Spinal cord (tissue), 10 donors: ENCODE measurements around the gene PDE7B. TPM values are rescaled to one million over a fixed set of nuclear protein-coding genes. Genes with fewer than 3 reads are reported as not detected.
"Not testable (repeated sequence)": the region's sequence is repeated elsewhere in the genome, so short reads cannot be mapped to it uniquely, and the experiment has no call there.

ENCODE experiments used
- DNase-seq, 6 donors: peaks; one replicate each; pipeline versions ENCODE4 v3.0.0 to v3.0.0-alpha.2; 2013 to 2015; ENCODE audit warnings: low spot score in 6 of 6, low read depth in 4 of 6
- H3K27ac ChIP-seq: one replicate; pipeline ENCODE4 v1.5.1; 2013; ENCODE audit warnings: low read depth, low read length, control low read depth
- H3K27me3 ChIP-seq: one replicate; pipeline ENCODE4 v1.6.1; 2013; ENCODE audit warnings: low read length; ENCODE audit not compliant: control insufficient read depth, insufficient read depth
- H3K36me3 ChIP-seq: one replicate; pipeline ENCODE4 v1.6.1; 2013; ENCODE audit warnings: low read length; ENCODE audit not compliant: control insufficient read depth, insufficient read depth
- H3K4me1 ChIP-seq: one replicate; pipeline ENCODE4 v1.6.1; 2013; ENCODE audit warnings: low read length; ENCODE audit not compliant: control insufficient read depth, insufficient read depth
- H3K4me3 ChIP-seq: one replicate; pipeline ENCODE4 v1.5.1; 2013; ENCODE audit warnings: low read depth, low read length, control low read depth
- H3K9me3 ChIP-seq: one replicate; pipeline ENCODE4 v1.6.1; 2013; ENCODE audit warnings: low read length; ENCODE audit not compliant: control insufficient read depth, insufficient read depth
- WGBS: methylation state at CpG from one replicate; pipeline ENCODE4 v1.1.5; 2013; ENCODE audit warnings: missing lambda C conversion rate; ENCODE audit not compliant: insufficient coverage; 5-methylcytosine and 5-hydroxymethylcytosine counted together
- polyA plus RNA-seq, 2 donors: library from polyadenylated mRNA; unstranded; fragments of 120-200 nt; gene quantifications; one replicate each; pipeline ENCODE4 v1.2.1, GENCODE V29; 2013; ENCODE audit not compliant: insufficient read length in 2 of 2
- total RNA-seq, 2 donors: library from RNA; depleted of rRNA in 1 of 2; stranded (reverse); fragments of 120-200 nt in 1 of 2; fragments of >200 nt in 1 of 2; gene quantifications; one replicate each; pipeline versions ENCODE4 v1.2.3 to v1.2.4, GENCODE V29; 2013 to 2014
- donor health status: healthy.

The PDE7B gene
- total and polyA plus RNA-seq, 4 donors: 7.8 to 19.7 (median 12.4) TPM

DNA sequence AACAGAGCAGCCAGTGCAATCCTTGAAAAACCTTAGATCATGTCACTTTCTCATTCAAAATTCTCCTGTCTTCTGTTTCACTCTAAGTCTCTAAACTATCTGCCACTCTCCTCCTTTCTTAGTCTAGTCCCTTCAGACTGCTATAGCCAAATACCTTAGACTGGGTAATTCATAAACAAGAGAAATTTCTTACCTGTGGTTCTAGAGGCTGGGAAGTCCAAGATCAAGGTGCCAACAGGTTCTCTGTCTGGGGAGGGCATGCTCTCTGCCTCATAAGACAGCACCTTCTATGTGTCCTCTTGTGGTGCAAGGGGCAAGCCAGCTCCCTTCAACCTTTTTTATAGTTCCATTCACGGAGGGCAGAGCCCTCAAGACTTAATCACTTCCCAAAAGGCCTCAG lies 242.3 kb downstream of the PDE7B start:
- no peak for DNase-seq
- WGBS: no CpG with 5 or more reads among the region's 1 CpG
- no peaks in the 10 kb centered on the region for H3K4me1 ChIP-seq
- no peak overlapping the region for H3K27ac ChIP-seq
- H3K36me3 ChIP-seq: no peaks in the 10 kb centered on the region
- H3K27me3 ChIP-seq: no peaks in the 10 kb centered on the region
- H3K9me3 ChIP-seq: no peaks in the 10 kb centered on the region
- H3K4me3 ChIP-seq: no peak overlapping the region

DNA sequence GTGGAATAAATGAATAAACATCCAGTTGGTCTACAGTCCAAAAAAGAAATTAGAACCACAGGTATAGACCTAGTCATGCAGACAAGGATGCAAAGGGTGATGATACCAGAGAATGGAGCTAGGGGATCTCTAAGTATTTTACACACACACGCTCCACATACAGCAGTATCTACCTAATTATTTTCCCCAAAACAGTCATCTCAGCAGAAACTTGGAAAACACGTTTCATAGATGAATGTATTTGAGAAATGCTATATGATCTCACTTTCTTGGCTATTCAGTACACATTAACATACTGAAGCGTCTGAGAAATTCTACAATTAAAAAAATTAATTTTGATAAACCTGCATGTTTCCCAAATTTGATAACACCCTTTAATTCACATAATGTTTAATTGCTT lies 243.3 kb downstream of the PDE7B start:
- Histone ChIP-seq H3K27ac (no peak overlapping the region), H3K4me3 (no peak overlapping the region)
- WGBS: no CpG with 5 or more reads among the region's 3 CpGs

DNA sequence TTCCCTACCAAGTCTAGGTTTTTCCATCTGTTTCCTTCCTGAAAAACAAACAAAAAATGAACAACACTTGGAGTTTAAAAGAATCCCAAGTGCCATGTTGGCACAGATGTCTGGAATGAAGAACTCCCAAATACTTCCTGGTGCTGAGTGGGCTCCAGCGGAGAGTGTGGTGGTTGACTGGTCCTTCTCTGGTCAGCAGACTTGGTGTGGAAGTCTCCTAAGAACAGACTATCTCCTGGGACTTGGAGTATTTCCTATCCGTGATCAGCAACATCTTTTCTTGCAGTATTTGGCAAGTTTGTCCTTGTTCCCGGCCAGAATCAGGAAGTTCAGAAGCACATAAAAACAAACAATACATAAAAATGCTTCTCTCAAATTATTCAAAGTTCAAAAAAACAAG lies 244.5 kb downstream of the PDE7B start:
- Histone ChIP-seq H3K27me3 (no peaks in the 10 kb centered on the region), H3K4me3 (no peak overlapping the region), H3K36me3 (no peaks in the 10 kb centered on the region), H3K9me3 (no peaks in the 10 kb centered on the region), H3K4me1 (no peaks in the 10 kb centered on the region), H3K27ac (no peak overlapping the region)
- DNase-seq: peak in 1 of 6 donors; percentile 46
- 92% methylated on average over 2 of the region's 3 CpGs for WGBS

More for the DNA sequence above, 243.3 kb downstream of the PDE7B start:
- no peak for DNase-seq
- Histone ChIP-seq H3K9me3 (no peaks in the 10 kb centered on the region), H3K4me1 (no peaks in the 10 kb centered on the region), H3K36me3 (no peaks in the 10 kb centered on the region), H3K27me3 (no peaks in the 10 kb centered on the region)

DNA sequence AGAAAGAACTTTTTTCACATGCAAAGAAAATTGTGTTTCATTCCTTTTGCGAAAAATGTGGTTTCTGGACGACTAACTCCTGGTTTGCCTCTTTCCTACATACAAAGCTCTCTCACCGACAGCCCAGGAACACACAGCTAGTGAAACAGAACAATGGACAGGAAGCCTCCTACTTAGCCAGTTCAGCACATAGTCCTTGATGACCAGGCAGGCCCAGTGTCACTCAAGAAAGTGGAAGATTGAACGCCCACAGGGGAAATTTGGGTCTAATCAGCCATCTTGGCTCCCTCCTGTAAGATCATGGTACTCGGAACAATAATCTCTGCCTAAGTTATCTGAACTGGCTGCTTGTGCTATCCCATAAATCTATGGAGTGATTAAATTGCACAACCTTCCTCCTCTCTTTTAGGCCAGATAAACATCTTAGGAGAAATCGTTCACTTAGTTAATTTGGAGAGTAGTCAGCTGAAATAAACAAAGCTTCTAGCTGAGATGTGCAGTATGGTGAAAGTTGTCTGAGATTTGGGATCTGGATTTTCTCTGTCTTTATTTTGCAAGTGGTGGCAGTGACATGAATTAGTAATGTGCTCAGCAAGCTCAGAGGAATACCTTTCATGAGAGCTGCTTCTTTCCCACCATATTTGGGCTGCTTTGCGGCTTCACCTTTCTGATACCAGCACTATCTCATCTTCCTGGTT lies 251.6 kb downstream of the PDE7B start:
- H3K9me3 ChIP-seq: no peaks in the 10 kb centered on the region
- H3K27ac ChIP-seq: peak overlapping the region; percentile 42
- no peaks in the 10 kb centered on the region for H3K27me3 ChIP-seq
- H3K4me1 ChIP-seq: peaks cover 13% of the 10 kb centered on the region
- no peak for DNase-seq
- H3K4me3 ChIP-seq: no peak overlapping the region
- no peaks in the 10 kb centered on the region for H3K36me3 ChIP-seq
- 70% methylated on average over 5 of the region's 7 CpGs for WGBS

DNA sequence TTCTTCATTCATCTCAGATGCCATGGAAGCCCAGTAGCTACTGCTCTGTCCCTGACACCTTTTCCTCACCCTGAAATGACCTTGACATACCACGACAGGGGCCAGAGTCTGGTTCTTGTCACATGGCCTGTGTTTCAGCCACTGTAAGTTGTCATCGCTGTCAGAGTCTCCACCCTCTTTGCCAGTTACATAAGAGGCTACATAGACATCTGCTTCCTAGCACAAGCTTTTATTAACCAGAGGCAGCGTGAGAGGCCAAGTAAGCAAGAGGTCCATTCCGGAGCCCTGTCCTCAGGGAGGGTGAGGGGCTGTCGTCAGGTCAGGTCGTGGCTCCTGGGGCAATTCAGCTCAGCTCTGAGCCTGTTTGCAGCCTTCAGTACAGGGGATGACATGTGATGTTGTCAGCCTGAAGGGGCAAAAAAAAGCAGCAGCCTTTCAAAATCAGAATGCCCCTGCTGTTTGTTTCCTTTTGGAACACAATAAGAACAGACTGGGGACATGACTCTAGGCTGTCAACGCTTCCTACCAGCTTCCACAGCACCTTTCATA lies 252.3 kb downstream of the PDE7B start:
- Histone ChIP-seq H3K27me3 (no peaks in the 10 kb centered on the region), H3K4me3 (no peak overlapping the region), H3K9me3 (no peaks in the 10 kb centered on the region), H3K27ac (peak overlapping the region; percentile 42), H3K36me3 (no peaks in the 10 kb centered on the region), H3K4me1 (peaks cover 13% of the 10 kb centered on the region)
- DNase-seq: peak in 2 of 6 donors; percentile 32 to 57
- 26% methylated on average over 6 of the region's 7 CpGs for WGBS

DNA sequence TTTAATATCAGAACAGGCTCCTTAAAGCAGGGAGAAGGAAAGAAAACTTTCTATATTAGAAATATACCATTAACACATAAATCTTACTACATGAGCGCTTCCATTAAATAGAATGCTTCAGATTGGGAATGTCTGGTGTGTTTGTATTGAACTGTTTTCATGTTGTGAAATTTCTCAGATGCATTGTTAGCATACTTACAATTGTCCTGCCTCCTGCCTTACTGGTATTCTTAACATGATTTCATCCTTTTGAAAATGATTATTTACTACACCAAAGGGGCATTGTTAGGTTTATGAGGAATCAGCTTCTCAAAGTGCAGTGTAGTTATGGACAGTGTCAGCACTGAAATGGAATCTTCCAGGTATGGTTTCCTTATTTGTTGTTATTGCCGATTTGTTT lies 253.1 kb downstream of the PDE7B start:
- Histone ChIP-seq H3K4me1 (peaks cover 13% of the 10 kb centered on the region), H3K27me3 (no peaks in the 10 kb centered on the region), H3K9me3 (no peaks in the 10 kb centered on the region), H3K27ac (peak overlapping the region; percentile 10), H3K36me3 (no peaks in the 10 kb centered on the region), H3K4me3 (no peak overlapping the region)
- WGBS: no CpG with 5 or more reads among the region's 2 CpGs
- peak in 1 of 6 donors; percentile 20 for DNase-seq

DNA sequence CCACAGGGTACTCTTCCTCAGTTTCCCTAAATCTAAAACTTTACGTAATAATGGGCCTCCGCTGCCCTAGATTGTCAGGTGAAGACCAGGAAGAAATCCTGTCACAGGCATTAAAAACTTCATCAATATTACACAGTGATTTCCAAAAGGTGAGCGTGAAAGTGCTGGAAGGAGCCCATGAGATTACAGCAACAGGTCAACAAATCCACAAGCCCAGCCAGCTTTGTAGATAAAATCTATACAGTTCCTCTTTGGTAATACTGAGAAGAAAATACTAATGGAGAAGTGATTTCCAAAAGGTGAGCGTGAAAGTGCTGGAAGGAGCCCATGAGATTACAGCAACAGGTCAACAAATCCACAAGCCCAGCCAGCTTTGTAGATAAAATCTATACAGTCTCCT lies 254.3 kb downstream of the PDE7B start:
- H3K36me3 ChIP-seq, H3K9me3 ChIP-seq, H3K4me3 ChIP-seq, H3K27ac ChIP-seq, DNase-seq, H3K27me3 ChIP-seq: not testable (repeated sequence)
- H3K4me1 ChIP-seq: peaks cover 13% of the 10 kb centered on the region
- 100% methylated on average over 3 of the region's 4 CpGs for WGBS

DNA sequence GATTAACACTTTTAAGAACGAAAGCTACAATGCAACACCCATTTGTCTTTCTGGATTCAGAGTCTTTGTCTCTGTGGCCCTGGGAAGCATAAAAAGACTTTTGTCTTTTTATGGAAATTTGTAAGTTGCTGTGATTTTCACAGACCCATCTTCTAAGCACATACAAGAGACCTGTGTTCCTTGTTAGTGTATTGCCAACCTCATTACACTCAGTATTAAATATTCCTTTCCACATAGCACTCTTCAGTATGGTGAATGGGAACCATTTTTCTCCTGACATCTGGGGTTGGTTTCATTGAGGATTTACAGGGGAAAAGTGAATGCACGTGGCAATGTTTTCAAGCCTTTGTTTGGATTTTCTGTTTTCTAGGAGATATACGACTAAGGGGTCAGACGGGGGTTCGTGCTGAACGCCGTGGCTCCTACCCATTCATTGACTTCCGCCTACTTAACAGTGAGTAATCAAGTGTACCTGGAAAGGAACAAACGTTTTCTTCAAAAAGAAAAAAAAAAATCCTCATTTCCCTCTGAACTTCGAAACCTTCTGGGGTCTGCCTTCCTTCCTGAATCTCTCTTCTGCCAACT lies 257.0 kb downstream of the PDE7B start:
- Histone ChIP-seq H3K9me3 (no peaks in the 10 kb centered on the region), H3K36me3 (no peaks in the 10 kb centered on the region), H3K27me3 (no peaks in the 10 kb centered on the region), H3K27ac (no peak overlapping the region), H3K4me3 (no peak overlapping the region), H3K4me1 (peaks cover 13% of the 10 kb centered on the region)
- 30% methylated on average over 2 of the region's 10 CpGs for WGBS
- DNase-seq: peak in 2 of 6 donors; percentile 57 to 74

DNA sequence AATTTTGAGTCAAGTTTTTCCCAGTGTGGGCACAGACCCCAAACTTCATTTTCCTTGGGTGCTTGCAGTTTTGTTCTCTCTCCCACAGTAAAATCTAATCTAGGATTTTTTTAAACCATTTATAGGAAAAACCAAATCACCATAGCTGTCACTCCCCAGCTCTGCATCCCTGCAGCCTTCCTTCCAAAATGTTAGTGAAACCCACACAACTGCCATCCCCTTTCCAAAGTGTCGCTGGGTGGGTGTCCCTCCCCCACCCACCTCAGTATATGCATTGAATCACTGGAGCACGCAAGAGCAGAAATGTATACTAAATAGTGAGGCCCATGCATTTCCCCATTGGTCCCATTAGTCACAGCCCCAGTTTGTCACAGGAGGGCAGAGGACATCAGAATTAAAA lies 260.3 kb downstream of the PDE7B start:
- H3K9me3 ChIP-seq: no peaks in the 10 kb centered on the region
- H3K27me3 ChIP-seq: no peaks in the 10 kb centered on the region
- peaks cover 10% of the 10 kb centered on the region for H3K4me1 ChIP-seq
- H3K36me3 ChIP-seq: no peaks in the 10 kb centered on the region
- no CpG with 5 or more reads among the region's 2 CpGs for WGBS
- no peak overlapping the region for H3K4me3 ChIP-seq
- DNase-seq: no peak
- H3K27ac ChIP-seq: no peak overlapping the region

DNA sequence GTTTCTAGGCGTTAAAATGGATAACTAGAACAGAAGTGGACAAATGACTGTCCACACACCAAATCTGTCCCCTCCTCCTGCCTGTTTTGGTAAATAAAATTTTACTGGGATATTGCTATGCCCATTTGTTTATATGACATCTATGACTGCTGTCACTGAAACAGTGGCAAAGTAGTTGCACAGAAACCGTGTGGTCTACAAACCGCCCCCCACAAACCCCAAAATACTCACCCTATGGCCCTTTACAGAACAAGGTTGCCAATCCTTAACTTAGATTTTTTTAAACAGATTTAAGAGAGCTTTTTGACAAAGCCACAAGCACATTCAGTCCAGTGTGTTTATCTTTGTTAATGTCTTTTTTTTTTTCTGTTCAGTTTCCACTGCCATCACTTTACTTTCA lies 260.8 kb downstream of the PDE7B start:
- H3K4me1 ChIP-seq: peaks cover 10% of the 10 kb centered on the region
- no peaks in the 10 kb centered on the region for H3K36me3 ChIP-seq
- H3K9me3 ChIP-seq: no peaks in the 10 kb centered on the region
- no peaks in the 10 kb centered on the region for H3K27me3 ChIP-seq
- WGBS: no CpG with 5 or more reads among the region's 3 CpGs
- no peak overlapping the region for H3K4me3 ChIP-seq
- no peak overlapping the region for H3K27ac ChIP-seq
- DNase-seq: no peak
